Neural cell (in vitro differentiated cells): Measurements from ENCODE around the gene PSMA6. TPM values are rescaled to one million over a fixed set of nuclear protein-coding genes. Genes with fewer than 3 reads are reported as not detected.
"Not testable (repeated sequence)": the region's sequence is repeated elsewhere in the genome, so short reads cannot be mapped to it uniquely, and the experiment has no call there.

Source experiments
- H2AFZ ChIP-seq: fragments of 200-600, 300-800 bp; sonication (generic), shearing (Covaris generic); 2 replicates; pipeline ENCODE4 v1.6.0; 2014; ENCODE audit warnings: low read depth, mild to moderate bottlenecking, antibody characterized with exemption, low read length, moderate library complexity
- H3F3A ChIP-seq: fragments of 200-600 bp; shearing (Covaris generic); 2 replicates; pipeline ENCODE4 v1.6.1; 2016; ENCODE audit warnings: mild to moderate bottlenecking, moderate library complexity, mixed read lengths, antibody characterized with exemption, low read length; ENCODE audit not compliant: insufficient read depth, poor library complexity, severe bottlenecking
- H3K27ac ChIP-seq: fragments of 200-600, 300-800 bp; sonication (generic), shearing (Covaris generic); 2 replicates; pipeline ENCODE4 v1.5.1; 2014; ENCODE audit warnings: mild to moderate bottlenecking, low read length, moderate library complexity
- H3K27me3 ChIP-seq: fragments of 300-800, 200-600 bp; sonication (generic), shearing (Covaris generic); 2 replicates; pipeline ENCODE4 v1.6.0; 2014; ENCODE audit warnings: mild to moderate bottlenecking, low read depth, low read length, moderate library complexity; ENCODE audit not compliant: insufficient read depth
- H3K36me3 ChIP-seq: fragments of 300-800, 200-600 bp; sonication (generic), shearing (Covaris generic); 2 replicates; pipeline ENCODE4 v1.5.1; 2014; ENCODE audit warnings: mild to moderate bottlenecking, antibody characterized with exemption, low read length, moderate library complexity; ENCODE audit not compliant: insufficient read depth
- H3K4me2 ChIP-seq: fragments of 300-800, 200-600 bp; sonication (generic), shearing (Covaris generic); 2 replicates; pipeline ENCODE4 v1.6.0; 2014; ENCODE audit warnings: mild to moderate bottlenecking, low read length
- H3K4me3 ChIP-seq: fragments of 300-800, 200-600 bp; sonication (generic), shearing (Covaris generic); 2 replicates; pipeline ENCODE4 v1.5.1; 2014; ENCODE audit warnings: mild to moderate bottlenecking, low read length, moderate library complexity
- H3K79me2 ChIP-seq: fragments of 200-600 bp; shearing (Covaris generic); replicated peaks from 2 replicates; pipeline ENCODE4 v1.6.0; 2014; ENCODE audit warnings: mild to moderate bottlenecking, low read length, moderate library complexity; ENCODE audit not compliant: insufficient read depth
- H3K9ac ChIP-seq: fragments of 300-800, 200-600 bp; sonication (generic), shearing (Covaris generic); 2 replicates; pipeline ENCODE4 v1.6.1; 2016; ENCODE audit warnings: mild to moderate bottlenecking, low read length, mixed read lengths
- H3K9me2 ChIP-seq: fragments of 200-600 bp; shearing (Covaris generic); 2 replicates; pipeline ENCODE4 v1.6.1; 2016; ENCODE audit warnings: mild to moderate bottlenecking, low read length, mixed read lengths; ENCODE audit not compliant: insufficient read depth
- H3K9me3 ChIP-seq: fragments of 200-600, 300-800 bp; sonication (generic), shearing (Covaris generic); 2 replicates; pipeline ENCODE4 v1.6.1; 2016; ENCODE audit warnings: mild to moderate bottlenecking, mixed run types, low read length, moderate library complexity, mixed read lengths
- H4K20me1 ChIP-seq: fragments of 200-600 bp; shearing (Covaris generic); 2 replicates; pipeline ENCODE4 v1.6.1; 2016; ENCODE audit warnings: mild to moderate bottlenecking, mixed run types; ENCODE audit not compliant: insufficient read depth
- EP300 ChIP-seq: fragments of 450-650 bp; conservative IDR thresholded peaks from 2 replicates; pipeline ENCODE4 v1.6.1; 2014; ENCODE audit warnings: antibody characterized with exemption, mild to moderate bottlenecking, moderate library complexity; ENCODE audit not compliant: poor library complexity, severe bottlenecking
- EZH2 ChIP-seq: fragments of 200-600, 300-800 bp; shearing (Covaris generic), sonication (generic); IDR thresholded peaks from 2 replicates; pipeline ENCODE4 v1.6.1; 2014; ENCODE audit warnings: antibody characterized with exemption, low read length, borderline replicate concordance, mild to moderate bottlenecking; ENCODE audit not compliant: insufficient read depth, poor library complexity, severe bottlenecking
- MXI1 ChIP-seq: fragments of 450-650 bp; conservative IDR thresholded peaks from 2 replicates; pipeline ENCODE4 v1.6.1; 2014; ENCODE audit warnings: antibody characterized with exemption, mild to moderate bottlenecking; ENCODE audit not compliant: poor library complexity, severe bottlenecking
- POLR2AphosphoS5 ChIP-seq: IDR thresholded peaks from 2 replicates; pipeline ENCODE4 v1.6.1; 2012
- RAD21 ChIP-seq: fragments of 450-650 bp; conservative IDR thresholded peaks from 2 replicates; pipeline ENCODE4 v1.6.1; 2014; ENCODE audit warnings: antibody characterized with exemption, mild to moderate bottlenecking, moderate library complexity
- SMC3 ChIP-seq: fragments of 450-650 bp; conservative IDR thresholded peaks from 2 replicates; pipeline ENCODE4 v1.6.1; 2014; ENCODE audit warnings: antibody characterized with exemption, mild to moderate bottlenecking, moderate library complexity; ENCODE audit not compliant: poor library complexity
- TAF1 ChIP-seq: IDR thresholded peaks from 2 replicates; pipeline ENCODE4 v1.6.1; 2012; ENCODE audit warnings: low read depth
- polyA plus RNA-seq: library from polyadenylated mRNA; depleted of rRNA; stranded (reverse); fragments of >200 nt; gene quantifications from 2 replicates; pipeline ENCODE4 v1.2.3, GENCODE V29; 2014
- TF ChIP-seq, protein P1 (sequence below): IDR thresholded peaks from 2 replicates; pipeline ENCODE4 v1.6.1; 2012; ENCODE audit warnings: borderline replicate concordance
- TF ChIP-seq, protein P2 (sequence below): fragments of 450-650 bp; IDR thresholded peaks from 2 replicates; pipeline ENCODE4 v1.5.1; 2014; ENCODE audit warnings: antibody characterized with exemption, mild to moderate bottlenecking, moderate library complexity; ENCODE audit not compliant: poor library complexity, severe bottlenecking

The PSMA6 gene
- polyA plus RNA-seq, 1 donor from 2014 or later = 405 TPM

DNA sequence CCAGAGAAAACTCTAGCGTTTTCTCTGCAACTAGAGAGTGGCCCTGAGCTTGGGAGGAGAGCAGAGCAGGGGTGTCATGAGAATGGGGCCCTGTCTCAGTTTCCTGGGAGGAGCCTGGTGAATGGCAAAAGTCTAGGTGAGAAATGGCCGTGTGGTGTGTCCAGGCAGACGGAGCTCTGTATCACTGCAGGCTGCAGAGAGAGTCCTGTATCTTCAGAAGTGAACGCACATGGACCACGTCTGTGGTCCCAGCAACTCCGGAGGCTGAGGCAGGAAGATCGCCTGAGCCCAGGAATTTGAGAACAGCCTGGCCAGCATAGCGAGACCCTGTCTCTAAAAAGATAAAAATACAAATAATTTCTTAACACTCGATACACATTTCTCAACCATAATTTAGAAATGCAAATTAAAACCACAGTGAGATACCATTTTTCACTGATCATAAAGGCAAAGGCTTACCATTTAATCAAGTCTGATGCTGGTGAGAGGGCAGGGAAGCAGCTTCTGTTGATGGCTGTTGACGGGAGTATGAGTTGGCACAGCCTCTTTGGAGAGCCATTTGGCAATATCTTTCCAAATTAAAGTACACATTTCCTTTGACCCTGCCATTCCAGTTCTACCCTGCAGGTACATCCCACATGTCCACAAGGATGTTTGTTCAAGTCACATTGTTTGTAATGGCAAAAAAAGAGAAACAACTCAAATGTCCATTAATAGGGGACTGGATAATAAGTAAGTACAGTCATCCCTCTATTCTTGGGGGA lies 61.4 kb downstream of the PSMA6 start:
- Histone ChIP-seq H3K79me2 (no peaks in the 10 kb centered on the region), H3F3A (no peaks in the 10 kb centered on the region), H3K4me2 (no peak overlapping the region), H3K9me2 (no peaks in the 10 kb centered on the region), H3K4me3 (no peak overlapping the region), H3K9ac (no peak overlapping the region), H3K36me3 (no peaks in the 10 kb centered on the region), H2AFZ (no peak overlapping the region), H3K9me3 (no peaks in the 10 kb centered on the region), H4K20me1 (no peaks in the 10 kb centered on the region), H3K27me3 (no peaks in the 10 kb centered on the region), H3K27ac (no peak overlapping the region)
- TF ChIP-seq SMC3 = no peak
- TF ChIP-seq, protein P1, sequence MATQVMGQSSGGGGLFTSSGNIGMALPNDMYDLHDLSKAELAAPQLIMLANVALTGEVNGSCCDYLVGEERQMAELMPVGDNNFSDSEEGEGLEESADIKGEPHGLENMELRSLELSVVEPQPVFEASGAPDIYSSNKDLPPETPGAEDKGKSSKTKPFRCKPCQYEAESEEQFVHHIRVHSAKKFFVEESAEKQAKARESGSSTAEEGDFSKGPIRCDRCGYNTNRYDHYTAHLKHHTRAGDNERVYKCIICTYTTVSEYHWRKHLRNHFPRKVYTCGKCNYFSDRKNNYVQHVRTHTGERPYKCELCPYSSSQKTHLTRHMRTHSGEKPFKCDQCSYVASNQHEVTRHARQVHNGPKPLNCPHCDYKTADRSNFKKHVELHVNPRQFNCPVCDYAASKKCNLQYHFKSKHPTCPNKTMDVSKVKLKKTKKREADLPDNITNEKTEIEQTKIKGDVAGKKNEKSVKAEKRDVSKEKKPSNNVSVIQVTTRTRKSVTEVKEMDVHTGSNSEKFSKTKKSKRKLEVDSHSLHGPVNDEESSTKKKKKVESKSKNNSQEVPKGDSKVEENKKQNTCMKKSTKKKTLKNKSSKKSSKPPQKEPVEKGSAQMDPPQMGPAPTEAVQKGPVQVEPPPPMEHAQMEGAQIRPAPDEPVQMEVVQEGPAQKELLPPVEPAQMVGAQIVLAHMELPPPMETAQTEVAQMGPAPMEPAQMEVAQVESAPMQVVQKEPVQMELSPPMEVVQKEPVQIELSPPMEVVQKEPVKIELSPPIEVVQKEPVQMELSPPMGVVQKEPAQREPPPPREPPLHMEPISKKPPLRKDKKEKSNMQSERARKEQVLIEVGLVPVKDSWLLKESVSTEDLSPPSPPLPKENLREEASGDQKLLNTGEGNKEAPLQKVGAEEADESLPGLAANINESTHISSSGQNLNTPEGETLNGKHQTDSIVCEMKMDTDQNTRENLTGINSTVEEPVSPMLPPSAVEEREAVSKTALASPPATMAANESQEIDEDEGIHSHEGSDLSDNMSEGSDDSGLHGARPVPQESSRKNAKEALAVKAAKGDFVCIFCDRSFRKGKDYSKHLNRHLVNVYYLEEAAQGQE = no peak
- TF ChIP-seq POLR2AphosphoS5 = no peak
- no peak for TF ChIP-seq MXI1
- TF ChIP-seq TAF1 = no peak
- no peak for TF ChIP-seq EZH2
- TF ChIP-seq, protein P2, sequence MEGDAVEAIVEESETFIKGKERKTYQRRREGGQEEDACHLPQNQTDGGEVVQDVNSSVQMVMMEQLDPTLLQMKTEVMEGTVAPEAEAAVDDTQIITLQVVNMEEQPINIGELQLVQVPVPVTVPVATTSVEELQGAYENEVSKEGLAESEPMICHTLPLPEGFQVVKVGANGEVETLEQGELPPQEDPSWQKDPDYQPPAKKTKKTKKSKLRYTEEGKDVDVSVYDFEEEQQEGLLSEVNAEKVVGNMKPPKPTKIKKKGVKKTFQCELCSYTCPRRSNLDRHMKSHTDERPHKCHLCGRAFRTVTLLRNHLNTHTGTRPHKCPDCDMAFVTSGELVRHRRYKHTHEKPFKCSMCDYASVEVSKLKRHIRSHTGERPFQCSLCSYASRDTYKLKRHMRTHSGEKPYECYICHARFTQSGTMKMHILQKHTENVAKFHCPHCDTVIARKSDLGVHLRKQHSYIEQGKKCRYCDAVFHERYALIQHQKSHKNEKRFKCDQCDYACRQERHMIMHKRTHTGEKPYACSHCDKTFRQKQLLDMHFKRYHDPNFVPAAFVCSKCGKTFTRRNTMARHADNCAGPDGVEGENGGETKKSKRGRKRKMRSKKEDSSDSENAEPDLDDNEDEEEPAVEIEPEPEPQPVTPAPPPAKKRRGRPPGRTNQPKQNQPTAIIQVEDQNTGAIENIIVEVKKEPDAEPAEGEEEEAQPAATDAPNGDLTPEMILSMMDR = no peak
- TF ChIP-seq EP300 = no peak
- no peak for TF ChIP-seq RAD21

DNA sequence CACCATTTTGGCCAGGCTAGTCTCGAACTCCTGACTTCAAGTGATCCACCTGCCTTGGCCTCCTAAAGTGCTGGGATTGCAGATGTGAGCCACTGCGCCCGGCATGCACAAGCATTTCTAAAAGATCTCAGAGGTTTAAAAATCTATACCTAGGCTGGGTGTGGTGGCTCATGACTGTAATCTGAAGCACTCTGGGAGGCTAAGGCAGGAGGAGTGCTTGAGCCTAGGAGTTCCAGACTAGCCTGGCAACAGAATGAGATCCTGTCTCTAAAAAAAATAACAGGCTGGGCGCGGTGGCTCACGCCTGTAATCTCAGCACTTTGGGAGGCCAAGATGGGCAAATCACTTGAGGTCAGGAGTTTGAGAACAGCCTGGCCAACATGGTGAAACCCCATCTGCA lies 63.1 kb downstream of the PSMA6 start:
- not testable (repeated sequence) for H3K27me3 ChIP-seq, H3K36me3 ChIP-seq, H3K9me3 ChIP-seq, H3K4me2 ChIP-seq, H3K4me3 ChIP-seq, H3K9ac ChIP-seq, H3K79me2 ChIP-seq, H2AFZ ChIP-seq, H3K9me2 ChIP-seq, H3K27ac ChIP-seq, H4K20me1 ChIP-seq, H3F3A ChIP-seq
